NT2/D1 (cell line): Measurements from ENCODE around the gene AMPD3.

Source experiments
- SUZ12 ChIP-seq: IDR thresholded peaks from 2 replicates; pipeline ENCODE4 v1.6.1; 2011; ENCODE audit not compliant: insufficient read length, insufficient read depth; ENCODE audit errors: extremely low read depth
- YY1 ChIP-seq: IDR thresholded peaks from 2 replicates; pipeline ENCODE4 v1.6.1; 2011; ENCODE audit not compliant: insufficient read length, insufficient read depth
- ZNF274 ChIP-seq: IDR thresholded peaks from 2 replicates; pipeline ENCODE4 v1.6.1; 2011; ENCODE audit warnings: mild to moderate bottlenecking, low read depth, low read length

DNA sequence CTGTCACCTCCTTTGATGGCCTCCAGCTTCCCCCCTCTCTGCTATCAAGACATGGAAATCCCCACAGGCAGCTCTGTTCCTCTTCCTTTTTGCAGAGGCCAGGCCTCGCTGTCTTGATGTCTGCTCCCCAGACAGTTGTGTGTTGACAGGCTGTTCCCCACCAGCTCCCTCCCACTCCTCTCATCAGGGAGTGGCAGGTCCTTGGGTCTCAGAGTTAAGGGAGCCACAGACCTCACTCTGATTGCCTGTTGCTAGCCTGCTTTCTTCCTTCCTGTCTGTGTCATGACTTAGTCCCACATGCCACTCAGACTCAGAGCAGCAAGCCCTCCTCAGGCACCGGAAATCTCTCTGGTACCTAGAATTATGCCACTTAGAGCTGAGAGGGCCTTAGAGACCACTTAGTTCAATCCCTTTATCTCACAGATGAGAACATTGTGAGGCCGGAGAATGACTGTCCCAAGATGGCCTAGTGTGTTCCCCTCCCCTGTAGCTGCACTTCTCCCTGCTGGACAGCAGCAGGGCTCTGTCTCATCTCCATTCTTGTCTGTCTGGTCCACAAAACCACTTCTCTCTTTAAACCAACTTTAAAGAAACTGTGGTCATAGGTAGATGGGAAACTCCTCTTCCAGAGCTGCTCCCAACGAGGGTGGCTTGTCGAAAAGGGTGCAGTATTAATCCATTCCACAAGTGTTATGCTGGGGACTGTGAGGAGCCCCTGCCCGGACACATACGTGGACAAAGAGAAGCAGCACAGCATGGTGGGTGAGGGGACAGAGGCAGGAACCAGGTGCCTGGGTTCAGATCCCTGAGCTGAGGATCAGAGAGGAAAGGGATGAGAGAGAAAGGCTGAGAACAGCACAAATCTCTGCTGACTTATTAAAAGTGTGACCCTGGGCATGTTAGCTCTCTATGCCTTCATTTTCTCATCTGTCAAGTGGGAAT is 4.2 kb downstream of the AMPD3 start:
- no peak for TF ChIP-seq ZNF274
- no peak for TF ChIP-seq SUZ12
- no peak for TF ChIP-seq YY1
